ENCODE results near the gene WEE2.
"Not testable (repeated sequence)": the region's sequence is repeated elsewhere in the genome, so short reads cannot be mapped to it uniquely, and the experiment has no call there.

The WEE2 gene

DNA sequence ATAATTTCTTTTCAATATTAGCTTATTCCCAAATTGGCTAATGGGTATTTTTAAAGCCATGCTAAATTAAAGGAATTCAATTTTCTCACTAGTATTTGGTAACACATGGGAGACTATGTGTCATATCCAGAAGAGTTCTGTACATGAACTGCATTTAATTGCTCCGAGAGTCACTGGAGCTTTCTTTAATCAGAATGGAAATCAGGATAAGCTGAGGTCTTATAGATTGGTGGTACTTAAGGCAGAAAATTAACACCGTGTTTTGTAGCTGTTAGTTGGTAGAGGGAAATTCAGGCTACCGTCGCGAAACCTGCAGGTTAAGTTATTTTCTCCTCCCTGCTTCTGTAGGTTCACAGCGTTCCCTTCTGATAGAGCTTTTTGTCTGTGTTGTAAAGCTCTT, at the start of gene WEE2:
TSS of gene WEE2 (plus strand) at position 3 of the 400 bp plus-strand sequence. CDS start 406 bp downstream, outside the sequence.
- DNase-seq = no peak

DNA sequence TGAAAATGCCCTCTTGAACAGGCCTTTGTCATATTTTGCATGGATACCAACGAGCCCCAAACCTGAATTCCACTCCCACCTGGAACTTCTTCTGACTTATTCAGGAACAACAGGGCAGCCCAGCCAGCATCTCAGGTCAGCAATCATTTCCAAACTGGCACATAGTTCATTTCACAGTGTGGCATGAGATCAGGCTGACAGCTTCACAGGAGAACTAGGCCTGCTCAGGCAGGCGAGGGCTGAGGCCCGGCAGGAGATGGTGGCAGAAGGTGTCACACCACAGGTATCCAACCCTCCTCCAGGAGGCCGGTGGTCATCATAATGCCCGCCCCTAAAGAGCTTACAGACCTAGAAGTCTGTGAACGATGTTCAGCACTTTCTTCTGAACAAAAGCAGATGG, 48.7 kb upstream of the WEE2 start:
- DNase-seq = no peak

DNA sequence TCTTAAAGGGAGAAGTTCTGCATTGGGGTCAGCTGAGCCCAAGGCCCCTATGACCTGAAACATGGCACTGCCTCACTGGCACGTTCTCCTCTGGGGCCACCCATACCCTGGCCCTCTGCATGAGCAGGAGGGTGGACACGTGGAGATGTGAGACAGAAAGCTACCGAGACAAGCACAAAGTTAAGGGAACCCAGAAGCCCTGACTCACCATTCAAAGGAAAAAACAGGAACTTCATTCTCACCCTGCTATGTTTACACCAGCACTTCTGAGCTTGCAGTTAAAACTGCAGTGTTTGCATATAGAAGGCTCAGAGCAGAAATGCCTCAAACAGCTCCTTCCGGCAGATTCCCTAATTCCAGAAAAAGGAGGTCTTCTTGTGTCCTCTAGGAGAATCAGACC, 47.9 kb upstream of the WEE2 start:
- no peak for DNase-seq

DNA sequence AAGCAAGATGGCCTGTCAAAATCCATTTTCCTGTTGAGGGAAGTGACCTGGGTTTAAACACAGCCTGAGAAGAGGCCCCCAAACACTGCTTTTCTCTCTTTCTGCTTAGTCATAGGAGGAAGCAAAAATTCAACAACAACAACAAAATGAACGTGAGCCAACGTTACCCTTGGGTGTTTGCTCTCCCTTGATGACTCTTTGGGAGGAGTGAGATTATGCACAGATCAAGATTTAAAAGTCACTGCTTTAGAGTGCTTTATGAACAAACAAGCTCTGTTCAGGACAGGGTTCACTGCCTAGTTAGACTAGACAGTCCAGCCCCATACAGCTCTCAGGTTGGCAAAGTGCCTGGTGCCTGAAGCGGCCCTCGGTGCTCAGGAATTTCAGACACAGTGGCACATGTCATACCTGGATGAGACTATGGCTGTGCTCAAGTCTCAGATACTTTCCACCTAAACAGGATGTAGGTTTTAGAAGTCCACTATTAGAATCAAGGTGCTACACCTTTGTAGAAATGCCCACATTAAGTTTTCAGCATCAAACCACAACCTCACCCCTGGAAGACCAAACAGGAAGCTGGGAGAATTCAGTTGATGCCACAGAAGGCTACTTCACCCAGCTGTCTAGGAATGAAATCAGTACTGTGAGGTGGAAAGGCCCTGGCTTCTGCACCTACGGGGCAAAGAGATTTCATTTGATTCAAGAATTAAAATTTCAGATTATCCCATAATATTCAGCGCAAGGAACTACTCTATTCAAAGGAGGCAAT, 44.9 kb upstream of the WEE2 start:
- DNase-seq = no peak

DNA sequence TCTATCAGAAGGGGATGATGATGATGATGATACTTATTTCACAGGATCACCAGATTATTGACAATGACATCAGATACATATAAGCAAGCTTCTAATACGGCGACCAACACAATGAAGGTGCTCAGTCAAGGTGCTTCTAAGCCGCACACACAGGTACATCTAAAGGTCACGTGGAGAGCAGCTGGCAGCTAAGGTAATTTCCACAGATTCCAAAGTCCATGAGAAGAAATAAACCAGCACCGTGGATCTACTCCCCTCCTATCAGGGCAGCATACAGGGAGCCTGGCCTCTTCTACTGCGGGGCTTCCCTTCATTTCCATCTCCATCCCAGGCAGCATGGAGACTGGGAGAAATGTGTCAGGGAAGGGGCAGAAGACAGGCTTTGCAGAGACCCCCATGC, 43.7 kb upstream of the WEE2 start:
- DNase-seq = no peak

DNA sequence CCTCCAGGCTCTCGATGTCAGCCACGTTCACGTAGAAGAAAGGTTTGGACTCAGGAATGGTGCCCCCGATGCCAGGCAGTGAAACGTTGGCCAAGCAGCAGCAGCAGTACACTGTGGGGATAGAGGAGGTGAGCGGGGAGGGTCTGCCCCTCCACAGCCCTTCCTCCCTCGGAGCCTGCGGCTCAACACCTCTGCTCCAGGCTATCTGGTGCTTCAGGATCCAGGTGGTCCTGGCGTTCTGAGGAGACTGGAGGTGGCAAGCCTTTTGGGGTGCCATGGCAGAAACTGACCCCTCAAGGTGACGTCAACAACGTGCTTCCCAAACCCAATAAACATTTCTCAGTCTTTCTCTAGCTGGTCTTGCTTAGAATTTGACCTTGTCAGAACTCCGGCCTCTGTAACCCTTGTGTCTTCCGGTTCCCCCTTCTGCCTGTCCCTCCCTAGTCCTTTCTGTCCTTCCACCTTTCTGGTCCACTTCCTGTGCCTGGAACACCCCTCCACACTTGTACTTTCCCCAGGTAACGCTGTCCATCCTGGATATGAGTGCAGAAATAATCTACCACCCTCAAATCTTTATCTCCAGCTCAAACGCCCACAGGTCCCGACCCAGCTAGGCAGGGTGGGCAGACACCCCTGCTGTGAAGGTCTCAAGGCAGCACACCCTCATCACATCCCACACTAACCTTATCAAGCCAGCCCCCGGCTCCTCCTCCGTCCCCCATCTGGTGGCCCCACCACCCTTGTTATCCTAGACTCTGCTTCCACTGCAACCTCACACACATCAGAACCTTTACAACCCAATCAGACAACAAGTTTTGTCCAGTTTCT, 42.7 kb upstream of the WEE2 start:
- no peak for DNase-seq

DNA sequence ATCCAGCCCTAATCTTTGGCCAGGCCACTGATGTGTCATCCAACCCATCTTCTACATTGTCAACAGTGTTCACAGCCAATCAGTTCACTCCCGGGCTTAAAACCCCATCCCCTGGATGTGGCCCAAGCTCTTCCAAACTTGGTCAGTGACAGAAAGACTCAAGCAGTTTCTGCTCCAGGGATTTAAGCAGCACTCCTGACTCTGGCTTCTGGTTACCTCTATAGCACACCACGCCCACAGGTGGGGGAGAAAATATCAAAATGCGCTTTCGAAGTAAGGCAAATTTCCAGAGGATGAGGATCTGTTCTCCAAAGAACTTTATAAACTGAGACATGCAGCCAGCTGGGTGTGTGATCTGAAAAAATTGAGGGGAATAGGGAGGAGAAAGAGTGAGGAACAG, 42.1 kb upstream of the WEE2 start:
- no peak for DNase-seq

DNA sequence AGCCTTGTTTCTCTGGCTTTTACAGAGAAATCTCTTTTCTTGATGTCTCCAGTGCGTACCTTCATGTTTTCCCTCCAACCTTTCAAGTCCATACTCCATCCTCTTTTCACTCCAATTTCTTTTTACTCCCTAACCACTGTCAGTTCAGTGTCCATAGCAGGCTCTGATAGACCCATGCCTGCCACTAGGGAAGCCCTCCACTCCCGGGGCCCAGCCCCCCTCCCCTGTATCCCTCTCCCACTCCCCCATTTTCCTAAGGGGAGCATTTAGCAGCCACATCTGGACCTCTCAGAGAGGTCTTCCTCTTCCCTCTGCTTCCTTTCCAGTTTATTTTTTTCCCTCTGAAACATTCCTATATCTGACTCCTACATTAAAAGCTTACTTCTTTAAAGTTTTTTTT, 39.3 kb upstream of the WEE2 start:
- no peak for DNase-seq

DNA sequence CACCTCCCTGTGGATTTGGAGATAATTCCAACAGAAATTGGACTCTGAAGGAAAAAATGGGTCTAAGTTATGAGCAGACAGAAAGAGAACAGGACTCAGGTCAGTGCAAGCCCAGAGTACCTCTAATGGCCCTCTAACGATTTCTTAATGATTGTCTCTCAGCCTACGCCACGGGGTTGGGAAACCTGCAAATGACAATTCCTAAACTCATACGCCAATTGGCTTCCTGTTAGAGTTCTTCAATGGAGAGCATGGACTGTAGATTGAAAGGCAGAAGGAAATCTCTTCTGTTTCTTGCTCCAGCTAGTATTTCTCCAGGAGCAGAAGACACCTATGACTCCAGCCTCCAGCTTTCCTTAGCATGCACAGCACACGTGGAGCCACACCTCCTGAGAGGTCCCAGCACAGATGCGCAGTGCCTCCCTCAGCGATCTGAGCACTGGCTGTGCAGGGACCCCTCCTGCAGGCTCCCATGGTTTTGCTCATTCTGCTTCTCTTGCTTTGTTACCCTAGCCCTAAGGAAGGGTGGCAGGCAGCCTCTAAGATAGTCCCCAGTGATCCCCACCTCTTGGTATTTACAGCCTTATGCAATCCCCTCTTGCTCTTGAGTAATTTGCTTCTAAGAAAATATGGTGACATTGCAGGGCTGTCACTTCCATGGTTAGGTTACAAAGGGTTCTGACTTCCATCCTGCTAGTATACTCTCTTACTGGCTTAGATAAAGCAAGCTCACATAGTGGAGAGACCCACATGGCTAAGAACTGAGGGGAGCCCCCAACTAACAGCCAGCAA, 36.3 kb upstream of the WEE2 start:
- no peak for DNase-seq

DNA sequence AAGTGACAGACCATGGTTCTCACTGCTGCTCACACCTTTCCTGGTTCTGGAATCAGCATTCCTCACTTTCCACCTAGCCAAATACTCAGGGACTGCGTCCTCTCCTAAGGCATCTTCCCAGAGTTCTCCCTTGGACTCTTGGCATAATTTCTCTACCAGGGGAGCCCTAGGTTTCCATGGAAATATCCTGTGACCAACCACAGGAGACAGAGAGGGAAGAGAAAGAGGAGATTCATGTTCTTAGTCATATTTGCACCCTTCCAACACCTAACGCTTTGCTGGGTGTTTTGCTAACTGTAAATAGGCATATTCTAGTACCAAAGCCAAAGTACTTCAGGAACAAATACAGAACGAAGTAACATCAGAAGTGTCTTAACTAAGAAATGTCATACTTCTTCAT, 34.8 kb upstream of the WEE2 start:
- no peak for DNase-seq

DNA sequence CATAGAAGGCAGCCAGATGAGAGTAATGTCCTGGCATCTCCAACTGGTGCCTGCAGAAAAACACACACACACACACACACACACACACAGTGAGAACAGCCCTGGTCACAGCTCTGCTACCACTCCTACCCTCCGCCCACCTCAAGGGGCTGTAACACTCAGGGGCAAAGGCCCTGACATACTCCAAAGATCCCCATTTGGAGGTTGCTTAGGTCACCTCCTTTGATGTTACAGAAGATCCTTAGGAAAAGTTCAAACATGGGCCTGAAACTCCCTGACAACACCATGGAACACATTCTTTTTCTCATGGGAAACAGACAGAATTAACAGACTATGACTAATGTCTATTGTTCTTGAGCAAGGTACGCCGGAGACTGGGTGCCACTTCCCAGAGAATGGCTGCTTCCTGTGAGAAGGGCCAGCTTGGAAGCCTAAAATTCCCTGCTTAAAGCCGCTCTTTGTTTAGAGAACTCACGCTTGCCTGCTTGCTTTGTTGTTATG, 33.9 kb upstream of the WEE2 start:
- no peak for DNase-seq

DNA sequence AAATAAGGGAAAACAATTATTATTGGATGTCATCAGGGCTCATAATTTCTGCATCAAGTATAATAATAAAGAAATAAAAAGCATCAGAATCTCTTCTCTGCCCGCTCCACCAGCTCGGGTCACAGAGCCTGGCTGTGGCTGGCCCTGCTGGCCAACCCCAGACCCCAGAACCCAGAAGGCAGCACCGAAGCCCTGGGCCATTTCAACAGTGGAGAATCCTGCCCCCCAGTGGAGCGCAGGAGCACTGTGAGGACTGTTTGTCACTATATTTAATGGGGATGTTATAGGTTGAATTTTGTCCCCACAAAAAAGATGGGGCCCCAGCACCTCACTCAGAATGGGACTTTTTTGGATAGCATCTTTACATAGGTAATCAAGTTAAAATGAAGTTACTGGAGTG, 33.5 kb upstream of the WEE2 start:
- DNase-seq = no peak

DNA sequence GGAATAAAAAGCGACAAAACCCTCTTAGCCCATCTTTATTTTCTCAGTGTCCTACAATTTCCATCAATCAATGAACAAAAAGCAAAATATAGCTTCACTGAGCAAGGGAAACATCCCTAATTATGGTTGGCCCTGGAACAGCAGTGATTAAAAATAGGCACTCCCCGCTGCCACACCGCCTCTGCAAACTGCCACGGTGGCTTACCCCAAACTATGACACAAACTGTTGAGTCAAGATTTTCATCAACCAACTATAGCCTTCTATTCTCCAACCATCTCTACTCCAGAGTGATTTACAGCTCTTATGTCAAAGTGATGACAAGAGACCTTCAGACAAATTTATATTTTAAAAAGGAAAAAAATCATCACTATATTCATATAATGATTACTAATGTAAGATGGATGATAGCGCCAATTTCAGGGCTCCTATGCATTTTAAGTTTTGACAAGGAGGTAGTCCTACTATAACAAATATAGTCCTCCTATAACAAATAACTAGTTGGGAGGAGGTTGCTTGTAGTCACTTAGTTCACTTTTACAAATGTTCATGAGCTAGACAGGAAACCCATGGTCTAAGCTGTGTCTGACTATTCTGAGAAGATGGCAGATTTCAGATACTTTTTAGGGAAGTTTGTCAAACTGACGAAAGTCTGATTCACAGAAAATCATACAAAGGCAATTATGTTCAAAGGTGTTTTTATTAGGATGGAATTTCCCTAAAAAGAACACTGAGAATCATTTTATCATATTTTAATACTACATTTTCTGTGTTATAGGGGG, 32.5 kb upstream of the WEE2 start:
- DNase-seq = no peak

DNA sequence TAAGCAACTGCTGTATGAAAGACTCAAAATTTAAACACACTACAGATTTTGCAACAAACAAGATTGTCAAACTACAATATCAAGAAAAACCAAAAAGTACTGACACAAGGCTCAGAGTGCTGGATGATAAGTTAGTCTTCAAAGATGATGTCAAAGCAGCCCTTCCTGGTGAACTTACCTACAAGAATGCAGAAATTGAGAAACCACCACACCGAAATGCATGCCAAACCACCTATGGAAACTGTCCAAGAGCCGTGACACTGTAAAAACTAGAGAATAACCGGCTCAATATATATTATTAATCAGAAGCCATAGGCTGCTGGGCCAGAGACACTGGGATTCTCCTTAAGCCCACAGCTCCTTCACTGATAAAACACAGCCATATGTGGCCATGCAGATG, 31.5 kb upstream of the WEE2 start:
- no peak for DNase-seq

DNA sequence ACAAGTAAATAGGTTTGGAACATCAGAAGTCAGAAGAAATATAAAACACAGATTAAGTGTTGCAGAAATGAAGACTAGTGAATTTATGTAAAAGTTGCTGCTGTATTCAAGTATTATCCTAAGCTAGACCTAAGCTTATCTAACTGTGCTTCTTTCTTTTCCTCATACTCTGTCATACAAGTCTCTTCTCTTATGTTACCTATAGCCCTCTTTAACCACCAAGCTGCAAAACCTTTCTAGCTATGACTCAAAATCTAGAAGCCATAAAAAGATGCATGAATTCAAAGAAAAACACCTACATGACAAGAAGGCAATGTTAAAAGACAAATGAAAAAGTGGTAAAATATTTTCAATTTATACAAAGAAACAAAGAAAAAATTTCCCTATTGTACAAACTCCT, 29.1 kb upstream of the WEE2 start:
- DNase-seq = no peak

DNA sequence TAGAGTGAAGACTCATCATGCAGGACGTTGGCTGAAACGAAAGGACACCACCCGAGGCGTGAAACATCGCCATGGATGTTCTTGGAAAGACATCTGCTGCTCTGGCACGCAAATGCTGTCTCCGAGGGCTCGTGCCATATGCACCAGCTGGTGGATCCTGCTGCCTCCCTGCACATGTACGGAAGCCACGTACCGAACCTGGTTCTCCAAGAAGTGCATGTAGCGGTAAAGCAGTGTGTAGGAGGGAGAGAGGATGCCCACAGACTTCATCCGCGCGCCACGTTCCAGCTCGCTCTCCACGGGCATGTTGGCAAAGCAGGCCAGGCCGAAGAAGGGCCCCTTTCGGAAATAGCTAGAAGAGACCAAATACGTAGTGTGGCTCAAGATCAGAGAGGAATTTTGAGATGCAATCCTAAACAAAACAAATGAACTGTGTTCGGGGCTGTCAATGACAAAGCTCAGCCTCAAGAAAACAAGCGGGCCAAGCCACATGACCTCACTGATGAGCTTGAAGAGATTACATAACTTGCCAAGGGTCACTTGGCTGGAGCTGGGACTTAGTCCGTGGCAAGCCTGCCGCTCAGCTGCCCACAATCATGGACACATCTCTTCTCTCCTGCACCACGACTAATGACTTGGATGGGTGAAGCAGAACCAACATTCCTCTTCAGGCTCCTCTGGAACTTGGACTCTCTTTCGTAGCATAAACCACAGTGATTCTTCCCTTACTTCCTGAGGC, 22.7 kb upstream of the WEE2 start:
- no peak for DNase-seq

DNA sequence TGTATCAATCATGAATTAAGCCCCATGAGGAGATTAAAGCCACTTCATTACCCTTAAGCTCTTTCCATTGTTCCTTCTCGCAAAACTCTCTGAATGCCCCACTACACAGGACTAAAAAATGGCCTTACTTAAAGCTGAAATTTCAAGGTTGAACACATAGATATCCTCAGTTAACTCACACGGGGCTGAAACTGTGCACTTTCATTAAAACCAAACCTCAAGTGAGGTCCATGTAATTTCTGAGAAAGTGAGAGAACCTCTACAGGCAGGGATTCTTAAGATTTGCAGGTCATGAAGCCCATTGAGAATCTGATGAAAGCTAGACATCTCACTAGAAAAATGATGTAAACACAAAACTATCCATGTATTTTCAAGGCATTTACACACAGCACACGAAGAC, 22.1 kb upstream of the WEE2 start:
- DNase-seq = no peak

DNA sequence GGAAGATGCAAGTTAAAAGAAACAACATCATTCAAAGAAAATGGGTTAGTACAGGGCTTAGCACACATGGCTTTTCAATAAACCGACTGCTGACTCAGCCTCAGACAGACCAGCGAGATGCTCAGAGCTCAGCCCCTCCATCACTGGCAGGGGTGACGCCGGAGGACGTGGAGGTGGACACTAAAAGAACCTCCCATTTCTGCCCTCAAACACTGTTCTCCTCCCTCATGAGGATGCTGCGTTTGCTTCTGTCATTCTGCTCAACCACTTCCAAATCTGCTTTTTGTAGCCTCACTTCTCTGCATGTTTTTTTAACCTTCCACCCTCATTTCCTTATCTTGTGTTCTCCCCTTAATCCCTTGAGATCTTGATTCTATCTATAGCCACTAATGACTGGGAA, 21.5 kb upstream of the WEE2 start:
- DNase-seq = no peak

DNA sequence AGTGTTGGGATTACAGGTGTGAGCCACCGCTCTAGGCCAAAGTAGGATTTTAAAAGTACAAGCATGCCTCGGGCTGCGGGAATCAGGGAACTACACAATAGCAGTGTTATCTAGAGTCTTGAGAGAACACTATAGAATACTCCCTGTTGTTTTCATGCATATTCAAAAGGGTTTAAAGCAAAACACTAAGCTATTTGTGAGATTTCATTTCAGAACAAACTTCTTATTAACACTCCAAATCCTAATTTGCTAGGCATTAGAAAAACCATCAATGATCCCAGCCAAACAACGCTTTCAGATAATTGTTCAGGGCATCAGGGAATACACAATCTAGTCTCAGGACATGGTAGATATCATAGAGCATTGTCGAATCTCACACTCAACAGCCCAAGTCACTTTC, 20.1 kb upstream of the WEE2 start:
- no peak for DNase-seq

DNA sequence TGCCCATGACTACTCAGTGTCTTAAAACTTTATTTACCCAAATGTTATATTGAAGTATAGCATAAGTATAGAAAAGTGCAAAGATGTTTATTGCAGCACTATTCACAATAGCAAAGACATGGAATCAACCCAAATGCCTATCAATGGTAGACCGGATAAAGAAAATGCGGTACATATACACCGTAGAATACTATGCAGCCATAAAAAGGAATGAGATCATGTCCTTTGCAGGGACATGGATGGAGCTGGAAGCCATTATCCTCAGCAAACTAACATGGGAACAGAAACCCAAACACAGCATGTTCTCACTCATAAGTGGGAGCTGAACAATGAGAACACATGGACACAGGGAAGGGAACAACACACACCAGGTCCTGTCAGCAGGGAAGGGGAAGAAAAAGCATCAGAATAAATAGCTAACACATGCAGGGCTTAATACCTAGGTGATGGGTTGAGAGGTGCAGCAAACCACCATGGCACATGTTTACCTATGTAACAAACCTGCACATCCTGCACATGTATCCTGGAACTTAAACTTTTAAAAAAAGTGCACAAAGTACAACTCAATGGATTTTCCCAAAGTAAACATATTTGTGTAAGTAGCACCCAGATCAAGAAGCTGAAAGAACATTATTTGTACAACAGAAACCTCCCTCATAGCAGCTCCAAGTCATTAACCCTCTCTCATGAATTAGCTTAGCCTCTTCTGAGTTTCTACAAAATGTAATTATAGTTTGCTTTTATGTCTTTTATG, 18.9 kb upstream of the WEE2 start:
- not testable (repeated sequence) for DNase-seq

DNA sequence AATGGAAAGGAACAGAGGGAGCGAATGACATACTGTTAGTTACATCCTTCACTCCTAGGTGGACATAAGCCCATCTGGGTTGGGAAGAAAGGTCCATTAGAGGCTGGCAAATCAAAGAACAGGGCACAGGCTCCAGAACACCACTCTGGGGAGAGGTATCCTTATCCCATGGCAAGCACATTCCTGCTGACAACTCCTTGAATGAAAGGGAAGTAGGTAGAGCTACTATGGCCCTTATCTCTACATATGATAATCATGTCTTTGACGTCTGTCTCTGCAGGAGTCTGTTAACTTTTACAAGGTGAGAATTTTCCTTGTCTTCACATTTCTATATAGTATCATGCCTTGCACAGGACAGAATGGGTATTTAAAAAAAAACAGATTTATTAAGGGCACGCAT, 16.6 kb upstream of the WEE2 start:
- no peak for DNase-seq
